Activated CD4-positive, alpha-beta memory T cell treated with anti-CD3 and anti-CD28 coated beads for 36 hours (primary cell): ENCODE measurements around the gene ADARB1. TPM values are rescaled to one million over a fixed set of nuclear protein-coding genes. Genes with fewer than 3 reads are reported as not detected.
A peak's percentile ranks its signal among the peaks of the same experiment; 100 is the strongest.

Experiments used
- CTCF ChIA-PET: fragments of 350-600 bp; sonication (Branson Sonifier 250); formaldehyde crosslinking; loops from one replicate; lab custom pipeline; 2021; ENCODE audit warnings: antibody characterized with exemption, inconsistent platforms; lab: Charles Lee
- POLR2A ChIA-PET: fragments of 350-600 bp; sonication (Branson Sonifier 250); formaldehyde crosslinking; loops from one replicate; lab custom pipeline; 2021; ENCODE audit warnings: antibody characterized with exemption; lab: Charles Lee
- DNase-seq: peaks from one replicate; pipeline ENCODE4 v3.0.0-alpha.2; 2020
- H3K27ac Mint-ChIP-seq: one replicate; pipeline ENCODE4 v1.8.0; 2021; ENCODE audit warnings: mixed read lengths
- H3K27me3 Mint-ChIP-seq: one replicate; pipeline ENCODE4 v1.8.0; 2021; ENCODE audit warnings: mixed read lengths
- H3K36me3 Mint-ChIP-seq: one replicate; pipeline ENCODE4 v1.8.0; 2021; ENCODE audit warnings: mixed read lengths
- H3K4me1 Mint-ChIP-seq: one replicate; pipeline ENCODE4 v1.8.0; 2021; ENCODE audit warnings: low read depth, mixed read lengths
- H3K4me3 Mint-ChIP-seq: one replicate; pipeline ENCODE4 v1.8.0; 2021; ENCODE audit warnings: mild to moderate bottlenecking, mixed read lengths
- H3K9me3 Mint-ChIP-seq: one replicate; pipeline ENCODE4 v1.8.0; 2021; ENCODE audit warnings: mixed read lengths
- intact Hi-C: fragments of 100-400 bp; cut with micrococcal nuclease; formaldehyde crosslinking; loops from one replicate; pipeline ENCODE4 v1.15.1; 2023
- total RNA-seq, 2 experiments: library from RNA; stranded (reverse); gene quantifications; one replicate each; pipeline ENCODE4 v1.2.3, GENCODE V29; 2021

ADARB1 gene
- total RNA-seq, 2 experiments from 2014 or later = 37.6 to 40.6 TPM

GRCh38 chr21:45257673-45258341 lies 183.4 kb downstream of the ADARB1 start:
- no peak overlapping the region for H3K27ac Mint-ChIP-seq
- H3K9me3 Mint-ChIP-seq = no peaks in the 10 kb centered on the region
- ChIA-PET POLR2A (no interaction called here), CTCF (interaction anchor here (1.0 to 1.3 kb wide), 2 partner anchors 9 to 118 kb away, joined by 3 read pairs; no protein-coding TSS in a partner anchor)
- peaks cover 15% of the 10 kb centered on the region for H3K4me1 Mint-ChIP-seq
- no peaks in the 10 kb centered on the region for H3K36me3 Mint-ChIP-seq
- intact Hi-C loops = no loop called here
- H3K27me3 Mint-ChIP-seq = peaks cover 9% of the 10 kb centered on the region
- no peak for DNase-seq
- H3K4me3 Mint-ChIP-seq = no peak overlapping the region

GRCh38 chr21:45258466-45258865 lies 184.1 kb downstream of the ADARB1 start:
- POLR2A ChIA-PET = no interaction called here
- H3K27me3 Mint-ChIP-seq = peaks cover 9% of the 10 kb centered on the region
- peaks cover 15% of the 10 kb centered on the region for H3K4me1 Mint-ChIP-seq
- DNase-seq = no peak
- no peaks in the 10 kb centered on the region for H3K36me3 Mint-ChIP-seq
- no peak overlapping the region for H3K4me3 Mint-ChIP-seq
- H3K9me3 Mint-ChIP-seq = no peaks in the 10 kb centered on the region
- no peak overlapping the region for H3K27ac Mint-ChIP-seq
- intact Hi-C loops = no loop called here
- CTCF ChIA-PET = no interaction called here

DNA sequence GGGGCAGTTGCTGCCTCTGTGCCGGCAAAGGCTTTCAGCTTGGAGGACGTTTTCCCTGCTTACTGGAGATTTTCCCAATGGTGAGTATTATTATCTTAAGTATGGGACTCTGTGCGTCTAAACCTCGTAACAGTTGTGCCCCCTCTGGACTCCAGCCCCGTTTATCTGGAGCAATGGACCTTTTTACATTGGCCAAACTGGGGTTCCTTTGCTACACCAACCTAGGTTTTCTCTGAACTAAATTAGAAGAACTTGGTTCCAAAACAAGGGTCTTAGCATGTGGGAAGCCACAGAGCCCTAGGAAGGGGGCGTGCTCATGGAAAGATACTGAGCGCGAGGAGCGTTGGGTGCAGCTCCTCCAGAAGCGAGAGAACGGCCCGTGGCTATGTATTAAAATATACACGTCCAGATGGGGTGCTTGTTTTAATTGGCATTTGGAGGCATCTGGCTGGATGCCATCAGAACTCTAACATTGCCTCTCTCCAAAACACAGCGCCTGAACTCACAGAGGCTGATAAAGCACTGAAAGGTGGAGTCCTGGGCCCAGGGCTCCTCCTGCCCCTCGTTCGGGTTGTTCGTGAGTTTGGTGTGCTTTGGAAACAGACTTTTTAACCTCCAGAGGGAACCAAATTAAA lies 184.9 kb downstream of the ADARB1 start:
- POLR2A ChIA-PET = no interaction called here
- Mint-ChIP-seq H3K4me3 (no peak overlapping the region), H3K27me3 (peaks cover 9% of the 10 kb centered on the region), H3K4me1 (peaks cover 15% of the 10 kb centered on the region), H3K27ac (no peak overlapping the region), H3K9me3 (no peaks in the 10 kb centered on the region), H3K36me3 (peaks cover 4% of the 10 kb centered on the region)
- intact Hi-C loops = no loop called here
- DNase-seq = no peak
- CTCF ChIA-PET = no interaction called here

DNA sequence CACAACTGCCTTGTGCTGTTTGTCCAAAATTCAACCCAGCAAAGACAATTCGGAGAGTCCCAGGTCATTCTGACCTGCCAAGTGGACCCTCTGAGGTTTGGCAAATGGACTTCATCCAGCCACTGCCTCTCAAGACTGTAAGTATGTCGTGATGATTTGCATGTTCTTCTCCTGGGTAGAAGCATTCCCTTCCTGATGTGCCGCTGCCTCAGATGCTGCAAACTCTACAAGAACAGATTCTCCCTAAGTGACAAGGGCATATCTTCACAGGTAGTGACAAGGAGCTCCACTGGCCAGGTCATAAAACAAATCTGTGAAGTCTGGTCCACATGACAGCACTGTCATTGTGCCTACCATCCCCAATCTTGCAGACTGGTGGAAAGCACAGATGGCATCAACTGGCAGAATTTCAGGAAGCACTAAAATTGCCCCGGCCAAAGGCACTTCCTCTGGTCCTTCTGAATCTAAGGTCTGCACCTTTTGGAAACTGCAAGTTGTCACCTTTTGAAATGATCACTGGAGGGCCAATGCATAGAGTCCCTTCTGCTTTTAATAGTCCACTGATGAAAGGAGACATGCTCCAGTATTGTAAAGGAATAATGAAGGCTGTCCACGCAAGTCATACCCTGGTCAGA lies 185.9 kb downstream of the ADARB1 start:
- peaks cover 5% of the 10 kb centered on the region for H3K36me3 Mint-ChIP-seq
- no peak overlapping the region for H3K4me3 Mint-ChIP-seq
- H3K9me3 Mint-ChIP-seq = no peaks in the 10 kb centered on the region
- no peak for DNase-seq
- no peak overlapping the region for H3K27ac Mint-ChIP-seq
- intact Hi-C loops = no loop called here
- H3K27me3 Mint-ChIP-seq = peaks cover 4% of the 10 kb centered on the region
- H3K4me1 Mint-ChIP-seq = peaks cover 7% of the 10 kb centered on the region
- ChIA-PET CTCF (no interaction called here), POLR2A (no interaction called here)

- ChIA-PET POLR2A (no interaction called here), CTCF (interaction anchor here (1.5 kb wide), 1 partner anchor 123 kb away, joined by 3 read pairs; no protein-coding TSS in a partner anchor)
- Mint-ChIP-seq H3K27ac (no peak overlapping the region), H3K4me1 (peaks cover 7% of the 10 kb centered on the region), H3K36me3 (peaks cover 10% of the 10 kb centered on the region), H3K27me3 (peaks cover under 1% of the 10 kb centered on the region), H3K4me3 (no peak overlapping the region), H3K9me3 (no peaks in the 10 kb centered on the region)
- no peak for DNase-seq
- intact Hi-C loops = no loop called here
Observed at GRCh38 chr21:45261093-45261492, 186.7 kb downstream of the ADARB1 start.

GRCh38 chr21:45262041-45262581 lies 187.7 kb downstream of the ADARB1 start:
- Mint-ChIP-seq H3K4me1 (peaks cover 14% of the 10 kb centered on the region), H3K4me3 (no peak overlapping the region), H3K27me3 (no peaks in the 10 kb centered on the region), H3K36me3 (peaks cover 16% of the 10 kb centered on the region), H3K27ac (no peak overlapping the region), H3K9me3 (no peaks in the 10 kb centered on the region)
- DNase-seq = no peak
- ChIA-PET POLR2A (no interaction called here), CTCF (interaction anchor here (1.4 to 1.5 kb wide), 2 partner anchors 31 to 124 kb away, joined by 3 to 4 read pairs; no protein-coding TSS in a partner anchor)
- intact Hi-C loops = no loop called here

DNA sequence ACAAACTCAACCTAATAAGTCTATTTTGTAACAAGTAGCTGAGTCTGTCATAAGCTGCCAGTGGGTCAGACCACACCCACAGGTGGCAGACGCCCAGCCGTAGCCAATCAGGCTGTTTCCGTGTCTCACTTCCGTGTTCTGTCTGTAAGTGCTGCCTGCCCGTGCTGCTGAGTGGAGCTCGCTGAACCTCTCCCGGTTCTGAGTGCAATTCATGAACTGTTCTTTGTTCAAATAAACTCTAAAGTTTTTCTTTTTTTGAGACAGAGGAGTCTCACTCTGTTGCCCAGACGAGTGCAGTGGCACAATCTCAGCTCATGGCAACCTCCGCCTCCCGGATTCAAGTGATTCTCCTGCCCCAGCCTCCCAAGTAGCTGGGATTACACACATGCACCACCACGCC lies 188.2 kb downstream of the ADARB1 start:
- H3K36me3 Mint-ChIP-seq = peaks cover 21% of the 10 kb centered on the region
- no peak for DNase-seq
- no peaks in the 10 kb centered on the region for H3K27me3 Mint-ChIP-seq
- POLR2A ChIA-PET = no interaction called here
- intact Hi-C loops = no loop called here
- CTCF ChIA-PET = interaction anchor here (1.4 to 1.5 kb wide), 2 partner anchors 30 to 125 kb away, joined by 3 to 4 read pairs; no protein-coding TSS in a partner anchor
- no peaks in the 10 kb centered on the region for H3K9me3 Mint-ChIP-seq
- peaks cover 18% of the 10 kb centered on the region for H3K4me1 Mint-ChIP-seq
- no peak overlapping the region for H3K4me3 Mint-ChIP-seq
- H3K27ac Mint-ChIP-seq = no peak overlapping the region

DNA sequence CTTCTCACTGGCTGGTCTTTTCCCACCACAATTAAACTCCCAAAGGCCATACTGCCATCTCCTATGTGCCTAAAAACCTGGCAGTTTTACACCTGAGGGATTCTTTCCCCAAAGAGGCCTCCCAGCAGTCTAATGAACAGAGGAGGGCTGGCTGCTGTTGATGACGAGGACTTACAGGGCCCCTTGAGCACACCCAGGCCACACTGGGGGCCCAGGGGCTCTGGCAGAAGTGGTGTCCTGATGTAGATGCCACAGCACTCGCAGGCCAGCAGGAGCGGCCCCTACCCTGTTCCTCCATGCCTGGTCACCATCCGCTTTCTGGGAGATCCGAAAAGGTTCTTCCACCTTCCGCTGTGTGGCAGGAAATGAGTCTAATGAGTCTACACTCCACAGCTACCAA lies 189.2 kb downstream of the ADARB1 start:
- no peaks in the 10 kb centered on the region for H3K27me3 Mint-ChIP-seq
- intact Hi-C loops = no loop called here

GRCh38 chr21:45264146-45264911 lies 189.9 kb downstream of the ADARB1 start:
- ChIA-PET POLR2A (no interaction called here), CTCF (interaction anchor here (1.1 kb wide), 1 partner anchor 26 kb away, joined by 3 read pairs; no protein-coding TSS in a partner anchor)
- Mint-ChIP-seq H3K27ac (no peak overlapping the region), H3K4me1 (peaks cover 18% of the 10 kb centered on the region), H3K4me3 (no peak overlapping the region), H3K36me3 (peaks cover 25% of the 10 kb centered on the region), H3K9me3 (no peaks in the 10 kb centered on the region), H3K27me3 (no peaks in the 10 kb centered on the region)
- intact Hi-C loops = no loop called here
- DNase-seq = no peak

More for the DNA sequence above, 189.2 kb downstream of the ADARB1 start:
- no peak overlapping the region for H3K4me3 Mint-ChIP-seq
- peaks cover 18% of the 10 kb centered on the region for H3K4me1 Mint-ChIP-seq
- no peaks in the 10 kb centered on the region for H3K9me3 Mint-ChIP-seq
- no peak for DNase-seq
- H3K36me3 Mint-ChIP-seq = peaks cover 25% of the 10 kb centered on the region
- ChIA-PET POLR2A (no interaction called here), CTCF (no interaction called here)
- no peak overlapping the region for H3K27ac Mint-ChIP-seq

- peak; percentile 6 for DNase-seq
- Mint-ChIP-seq H3K4me3 (no peak overlapping the region), H3K27me3 (no peaks in the 10 kb centered on the region), H3K9me3 (no peaks in the 10 kb centered on the region), H3K36me3 (peaks cover 25% of the 10 kb centered on the region), H3K27ac (no peak overlapping the region), H3K4me1 (peaks cover 18% of the 10 kb centered on the region)
- intact Hi-C loops = no loop called here
- POLR2A ChIA-PET = no interaction called here
- CTCF ChIA-PET = interaction anchor here (1.1 kb wide), 1 partner anchor 25 kb away, joined by 3 read pairs; no protein-coding TSS in a partner anchor
Observed at GRCh38 chr21:45264912-45265515, 190.6 kb downstream of the ADARB1 start.

- DNase-seq = peak; percentile 4
- ChIA-PET POLR2A (no interaction called here), CTCF (no interaction called here)
- Mint-ChIP-seq H3K9me3 (no peaks in the 10 kb centered on the region), H3K4me1 (peaks cover 18% of the 10 kb centered on the region), H3K27ac (no peak overlapping the region), H3K27me3 (no peaks in the 10 kb centered on the region), H3K36me3 (peaks cover 25% of the 10 kb centered on the region), H3K4me3 (no peak overlapping the region)
- intact Hi-C loops = no loop called here
Observed at GRCh38 chr21:45265721-45266517, 191.5 kb downstream of the ADARB1 start.
